HT1080 (cell line): ENCODE data around the gene WFS1. TPM values are rescaled to one million over a fixed set of nuclear protein-coding genes. Genes with fewer than 3 reads are reported as not detected.

Experiments
- DNase-seq: peaks from one replicate; pipeline ENCODE4 v3.0.0-alpha.2; 2015; ENCODE audit warnings: low read depth
- total RNA-seq: library from RNA; depleted of rRNA; stranded (reverse); fragments of >200 nt; shearing (Covaris generic); gene quantifications from 2 replicates; pipeline ENCODE4 v1.2.3, GENCODE V29; 2014

Gene WFS1
- total RNA-seq, 1 experiment from 2014 or later: 14.8 TPM

GRCh38 chr4:6277935-6278800 is 8.5 kb downstream of the WFS1 start:
- no peak for DNase-seq

- DNase-seq: no peak
Observed at GRCh38 chr4:6278801-6279197, 9.1 kb downstream of the WFS1 start.

GRCh38 chr4:6279582-6280289 is 10.1 kb downstream of the WFS1 start:
- no peak for DNase-seq

DNA sequence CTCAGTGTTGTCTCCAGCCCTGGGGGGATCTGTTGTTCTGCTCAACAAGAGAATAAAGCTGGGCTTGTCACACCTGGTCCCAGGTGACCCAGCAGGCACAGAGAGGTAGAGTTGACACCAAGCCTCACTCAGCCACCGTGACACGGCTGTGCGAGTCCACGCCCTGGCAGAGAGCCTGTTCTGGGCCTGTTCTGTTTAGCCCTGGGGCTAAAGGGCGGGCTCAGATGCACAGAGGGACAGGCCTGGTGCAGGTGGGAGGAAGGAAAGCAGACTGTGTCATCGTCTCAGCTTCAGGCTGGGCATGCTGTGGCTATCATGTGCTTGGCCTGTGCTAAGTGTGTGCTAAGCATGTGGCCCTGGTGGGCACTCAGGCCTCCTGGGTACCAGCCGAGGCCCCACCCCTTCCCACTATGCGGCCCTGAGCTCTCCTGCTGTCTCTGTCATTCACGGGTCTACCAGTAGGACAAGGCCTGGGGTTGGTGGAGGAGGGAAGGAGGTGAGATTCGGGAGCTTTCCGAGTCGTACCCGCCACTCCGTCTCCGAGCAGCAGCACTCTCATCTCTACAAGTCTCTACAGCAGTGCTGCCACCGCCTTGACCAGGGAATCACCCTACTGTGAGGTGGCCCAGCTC is 10.8 kb downstream of the WFS1 start:
- no peak for DNase-seq

DNA sequence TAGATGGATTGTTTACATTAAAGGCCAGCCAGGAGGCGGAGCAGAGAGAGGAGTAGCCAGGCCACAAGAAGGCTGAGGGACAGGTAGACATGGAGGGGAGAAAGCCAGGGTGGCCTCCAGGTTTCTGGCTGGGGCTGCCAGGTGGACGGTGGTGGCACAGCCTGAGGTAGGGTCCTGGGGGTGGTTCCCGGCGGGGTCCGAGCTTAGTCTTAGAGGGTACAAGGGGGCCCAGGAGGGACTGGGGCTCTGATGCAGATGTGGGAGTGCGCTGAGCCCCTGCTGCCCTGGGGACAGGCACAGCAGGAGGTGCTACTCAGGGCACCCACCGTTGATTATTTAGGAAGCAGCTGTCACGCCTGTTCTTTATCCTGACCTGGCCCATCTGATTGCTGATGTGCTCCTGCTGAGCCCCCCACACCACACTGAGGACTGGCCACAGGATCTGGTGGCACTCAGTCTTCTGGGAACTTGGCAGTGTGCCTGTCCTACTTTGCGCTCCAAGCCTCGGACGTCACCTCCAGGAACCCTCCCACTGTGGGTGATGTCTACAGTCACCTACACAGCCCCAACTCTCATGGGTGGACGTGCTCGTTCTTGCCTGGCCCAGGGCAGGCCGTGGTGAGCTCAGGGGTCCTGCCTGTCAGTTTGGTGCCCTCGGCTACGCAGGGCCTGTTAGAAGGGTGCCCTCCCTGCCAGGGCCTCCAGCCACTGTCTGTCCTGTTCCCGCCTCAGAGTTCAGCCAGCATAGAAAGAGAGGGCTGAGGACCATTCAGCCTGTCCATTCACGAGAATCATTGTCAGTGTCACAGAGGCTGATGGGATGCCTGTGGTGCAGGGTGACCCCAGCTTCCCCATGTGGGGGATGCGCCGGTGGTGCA is 12.0 kb downstream of the WFS1 start:
- no peak for DNase-seq

GRCh38 chr4:6282314-6282771 is 12.7 kb downstream of the WFS1 start:
- DNase-seq: no peak

- no peak for DNase-seq
Observed at GRCh38 chr4:6283282-6283681, 13.6 kb downstream of the WFS1 start.

GRCh38 chr4:6287017-6287788 is 17.6 kb downstream of the WFS1 start:
- DNase-seq: no peak

GRCh38 chr4:6288342-6288741 is 18.7 kb downstream of the WFS1 start:
- DNase-seq: no peak

DNA sequence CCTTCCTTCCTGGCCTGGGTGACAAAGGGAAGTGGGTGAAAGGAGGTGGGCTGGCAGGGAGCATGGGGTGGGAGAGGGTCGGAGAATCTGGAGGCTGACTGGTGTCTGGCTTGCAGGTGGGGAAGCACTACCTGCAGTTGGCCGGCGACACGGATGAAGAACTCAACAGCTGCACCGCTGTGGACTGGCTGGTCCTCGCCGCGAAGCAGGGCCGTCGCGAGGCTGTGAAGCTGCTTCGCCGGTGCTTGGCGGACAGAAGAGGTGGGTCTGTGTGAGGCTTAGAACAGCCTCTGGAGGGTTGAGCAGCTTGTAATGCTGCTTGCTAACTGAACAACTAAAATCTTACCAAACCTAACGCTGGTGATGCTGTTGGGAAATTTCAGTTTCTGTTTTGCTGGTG is 19.2 kb downstream of the WFS1 start:
- DNase-seq: no peak

GRCh38 chr4:6290256-6290655 is 20.6 kb downstream of the WFS1 start:
- DNase-seq: no peak

DNA sequence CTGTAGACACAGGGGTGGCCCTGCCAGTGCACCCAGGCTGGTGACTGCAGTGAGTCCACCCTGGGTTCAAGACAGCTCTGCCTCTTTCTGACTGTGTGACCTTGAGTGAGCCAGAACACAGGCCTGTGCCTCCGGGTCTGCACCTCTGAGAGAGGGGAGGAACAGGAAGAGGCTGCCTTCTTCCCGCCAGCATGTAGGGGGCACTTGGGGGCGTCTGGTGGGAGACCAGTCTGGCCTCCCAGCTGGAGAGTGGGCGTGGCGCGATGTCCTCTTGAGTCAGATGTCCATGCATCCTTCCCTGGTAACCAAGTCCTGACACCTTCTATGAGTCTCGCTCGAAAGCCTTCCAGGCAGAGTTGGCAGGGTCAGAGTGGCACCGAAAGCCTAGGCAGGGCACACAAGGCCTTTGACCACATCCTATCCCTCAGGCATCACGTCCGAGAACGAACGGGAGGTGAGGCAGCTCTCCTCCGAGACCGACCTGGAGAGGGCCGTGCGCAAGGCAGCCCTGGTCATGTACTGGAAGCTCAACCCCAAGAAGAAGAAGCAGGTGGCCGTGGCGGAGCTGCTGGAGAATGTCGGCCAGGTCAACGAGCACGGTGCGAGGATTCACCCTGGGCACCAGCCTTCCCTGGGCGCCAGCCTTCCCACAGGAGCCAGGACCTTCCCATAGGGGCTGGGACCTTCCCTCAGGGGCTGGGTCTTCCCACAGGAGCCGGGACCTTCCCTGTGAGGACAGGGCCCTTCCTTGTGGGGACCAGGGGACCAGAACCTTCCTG is 21.3 kb downstream of the WFS1 start:
- peak; percentile 23 for DNase-seq

DNA sequence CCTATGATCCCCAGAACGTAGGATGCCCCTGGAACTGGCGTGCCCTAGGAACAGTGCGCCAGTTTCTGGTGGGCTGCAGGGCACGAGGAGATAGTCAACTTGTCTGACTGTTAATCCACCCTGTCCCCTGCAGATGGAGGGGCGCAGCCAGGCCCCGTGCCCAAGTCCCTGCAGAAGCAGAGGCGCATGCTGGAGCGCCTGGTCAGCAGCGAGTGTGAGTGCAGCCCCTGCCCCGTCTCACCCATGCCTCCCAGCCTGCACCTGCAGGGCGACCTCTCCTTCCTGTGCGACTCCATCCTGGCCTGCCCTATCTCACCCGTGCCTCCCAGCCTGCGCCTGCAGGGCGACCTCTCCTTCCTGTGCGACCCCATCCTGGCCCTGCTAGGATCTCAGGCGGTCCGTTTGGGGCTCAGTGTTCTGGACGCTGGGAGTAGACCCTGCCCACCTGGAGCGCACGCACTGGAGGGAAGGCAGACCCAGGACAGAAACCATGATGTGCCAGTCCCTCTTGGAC is 22.2 kb downstream of the WFS1 start:
- DNase-seq: no peak

- DNase-seq: no peak
Observed at GRCh38 chr4:6292376-6293096, 22.9 kb downstream of the WFS1 start.

- no peak for DNase-seq
Observed at GRCh38 chr4:6293097-6293445, 23.4 kb downstream of the WFS1 start.

DNA sequence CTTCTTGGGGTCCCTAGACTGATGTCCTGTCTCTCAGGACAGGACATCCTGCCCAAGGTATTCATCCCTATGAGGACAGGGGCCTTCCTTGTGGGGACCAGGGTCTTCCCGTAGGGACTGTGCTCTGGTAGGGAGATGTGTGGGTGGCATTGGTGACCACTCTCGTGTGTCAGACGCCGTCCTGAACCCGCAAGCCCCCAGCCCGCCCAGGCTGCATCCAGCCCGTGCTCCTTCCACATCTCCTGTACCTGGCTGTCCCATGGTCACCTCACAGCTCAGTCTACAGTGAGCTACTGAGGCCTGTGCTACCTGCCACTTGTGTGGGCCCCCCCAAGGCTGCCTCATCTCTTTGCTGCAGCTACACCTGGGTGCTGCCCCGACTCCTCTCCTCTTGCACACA is 24.0 kb downstream of the WFS1 start:
- DNase-seq: no peak

- no peak for DNase-seq
Observed at GRCh38 chr4:6294705-6295421, 25.2 kb downstream of the WFS1 start.

DNA sequence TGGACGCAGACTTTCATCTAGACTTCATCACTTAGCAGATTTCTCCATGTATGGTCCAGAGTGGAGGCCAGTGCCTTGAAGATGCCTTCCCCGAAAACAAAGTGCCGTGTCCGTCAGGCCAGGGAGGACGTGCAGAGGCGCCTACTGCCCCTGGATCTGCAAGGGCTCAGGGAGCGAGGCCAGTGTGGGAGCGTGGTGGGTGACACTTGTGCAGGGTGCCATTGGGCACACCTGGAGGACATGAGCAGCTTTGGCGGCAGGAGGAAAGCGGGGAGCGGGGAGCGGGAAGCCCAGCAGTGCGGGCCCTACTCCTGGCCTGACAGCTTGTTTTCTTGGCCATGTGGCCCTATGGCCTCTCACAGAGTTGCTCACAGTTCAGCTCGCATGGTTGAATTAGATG is 25.8 kb downstream of the WFS1 start:
- no peak for DNase-seq
